ENCODE measurements around the gene FAM171A2. TPM values are rescaled to one million over a fixed set of nuclear protein-coding genes. Genes with fewer than 3 reads are reported as not detected.

FAM171A2 gene
- polyA plus RNA-seq, 3 donors: 24.5 to 34.8 (median 27.4) TPM

DNA sequence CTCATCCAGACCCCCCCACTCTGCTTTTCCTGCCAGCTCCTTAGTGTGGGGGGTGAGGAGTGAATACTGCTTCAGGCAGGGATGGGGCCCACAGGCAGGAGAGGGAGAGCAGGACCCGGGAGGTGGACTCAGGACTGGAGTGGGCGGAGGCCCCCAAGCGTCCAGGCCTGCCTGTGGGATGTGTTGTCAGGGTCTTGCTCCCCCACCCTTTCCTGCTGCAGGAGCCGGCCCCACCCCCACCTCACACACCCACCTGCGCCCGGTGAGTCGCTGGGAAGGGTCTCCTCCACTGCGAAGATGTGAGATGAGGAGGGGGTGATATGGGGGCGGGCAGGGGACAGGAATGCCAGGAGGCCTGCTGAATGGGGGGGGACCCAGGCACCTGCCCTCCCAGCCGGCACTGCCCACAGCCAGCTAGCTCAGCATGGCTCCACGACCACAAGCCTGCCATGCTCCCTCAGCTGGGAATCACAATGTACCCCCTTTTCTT is 1.1 kb downstream of the FAM171A2 start:
- no peak for DNase-seq (ENCODE audit: low read depth in 3 of 3, low spot score in 2 of 3)

GRCh38 chr17:44361292-44362260 is 2.1 kb downstream of the FAM171A2 start:
- DNase-seq (ENCODE audit: low read depth in 3 of 3, low spot score in 2 of 3): no peak

DNA sequence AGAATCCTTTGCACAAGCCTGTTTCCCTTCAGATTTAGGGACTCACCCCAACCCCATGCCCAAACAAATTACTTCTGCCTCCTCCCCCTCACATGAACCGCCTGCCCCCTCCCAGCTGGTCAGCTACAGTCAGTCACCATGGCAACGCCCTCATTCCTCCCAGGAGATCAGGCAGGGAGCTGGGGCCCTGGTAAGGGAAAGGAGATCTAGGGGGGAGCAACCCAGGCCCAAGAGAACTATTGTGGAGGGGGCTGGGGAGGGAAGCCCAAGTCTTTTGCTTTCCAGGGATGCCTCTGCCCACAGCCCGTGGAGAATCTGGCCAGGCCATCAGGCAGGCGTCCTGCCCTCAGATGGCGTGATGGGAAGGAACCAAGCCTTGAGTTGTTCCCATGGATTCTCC is 2.8 kb downstream of the FAM171A2 start:
- DNase-seq (ENCODE audit: low read depth in 3 of 3, low spot score in 2 of 3): no peak

DNA sequence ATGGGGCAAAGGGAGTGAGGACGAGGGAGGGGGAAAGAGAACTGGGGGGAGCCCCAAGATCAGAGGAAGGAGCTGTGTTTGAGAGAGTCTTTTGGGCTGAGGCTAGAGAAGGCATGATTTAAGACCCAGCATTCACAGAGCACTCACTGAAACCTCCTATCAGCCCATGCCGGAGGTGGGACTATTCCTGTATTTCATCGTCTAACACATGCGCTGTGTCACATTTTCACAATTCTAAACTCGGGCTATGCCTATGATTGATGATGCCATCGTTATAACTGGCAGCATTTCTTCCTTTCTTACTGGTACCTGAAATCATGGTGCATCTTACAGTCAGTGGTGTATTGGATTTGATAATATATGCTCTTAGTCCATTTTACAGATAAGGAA is 3.5 kb downstream of the FAM171A2 start:
- no peak for DNase-seq (ENCODE audit: low read depth in 3 of 3, low spot score in 2 of 3)

GRCh38 chr17:44359458-44360143 is 4.1 kb downstream of the FAM171A2 start:
- no peak for DNase-seq (ENCODE audit: low read depth in 3 of 3, low spot score in 2 of 3)

DNA sequence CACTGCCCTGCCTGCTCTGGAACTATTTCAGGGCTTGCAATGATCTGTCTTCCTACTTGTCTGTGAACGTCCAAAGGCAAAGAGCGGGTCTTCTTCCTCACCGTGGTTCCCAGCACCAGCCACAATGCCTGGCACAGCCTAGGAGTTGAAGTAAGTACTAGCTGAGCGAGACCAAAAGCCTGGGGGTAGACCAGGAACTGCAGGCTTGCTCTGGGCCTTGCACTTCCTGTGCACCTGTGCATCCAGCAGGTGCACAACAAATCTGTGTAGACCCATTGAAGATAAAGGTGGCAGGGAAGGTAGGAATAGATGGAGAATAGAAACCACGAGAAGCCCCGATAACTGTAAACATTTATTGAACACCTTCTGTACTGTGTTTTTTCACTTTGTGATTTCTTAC is 4.6 kb downstream of the FAM171A2 start:
- no peak for DNase-seq (ENCODE audit: low read depth in 3 of 3, low spot score in 2 of 3)

- DNase-seq (ENCODE audit: low read depth in 3 of 3, low spot score in 2 of 3): no peak
Measured at GRCh38 chr17:44358066-44358465, 5.6 kb downstream of the FAM171A2 start.

- DNase-seq (ENCODE audit: low read depth in 3 of 3, low spot score in 2 of 3): no peak
Measured at GRCh38 chr17:44356241-44356640, 7.4 kb downstream of the FAM171A2 start.

DNA sequence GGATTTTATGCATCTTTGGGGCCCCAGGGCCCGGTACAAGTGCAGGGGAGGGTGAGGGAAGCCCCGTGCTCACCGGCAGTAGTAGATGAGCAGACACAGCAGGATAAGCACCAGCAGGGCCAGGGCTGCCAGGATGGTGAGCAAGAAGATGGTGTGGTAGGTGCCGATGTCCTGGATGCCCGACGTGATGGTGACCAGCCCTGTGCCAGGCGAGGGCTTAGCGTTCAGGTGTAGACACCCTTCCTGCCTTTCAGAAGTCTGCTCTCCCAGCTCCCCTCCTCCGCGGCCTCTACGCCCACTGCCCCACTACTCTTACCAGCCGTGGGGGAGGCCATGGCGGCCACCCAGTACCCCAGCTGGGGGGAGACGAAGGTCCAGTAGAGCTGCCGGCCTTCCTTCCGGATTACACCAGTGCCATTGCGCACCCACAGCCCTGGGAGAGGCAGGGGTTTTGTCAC is 8.0 kb downstream of the FAM171A2 start:
- DNase-seq (ENCODE audit: low read depth in 3 of 3, low spot score in 2 of 3): no peak

GRCh38 chr17:44354582-44355561 is 8.8 kb downstream of the FAM171A2 start:
- DNase-seq (ENCODE audit: low read depth in 3 of 3, low spot score in 2 of 3): no peak

DNA sequence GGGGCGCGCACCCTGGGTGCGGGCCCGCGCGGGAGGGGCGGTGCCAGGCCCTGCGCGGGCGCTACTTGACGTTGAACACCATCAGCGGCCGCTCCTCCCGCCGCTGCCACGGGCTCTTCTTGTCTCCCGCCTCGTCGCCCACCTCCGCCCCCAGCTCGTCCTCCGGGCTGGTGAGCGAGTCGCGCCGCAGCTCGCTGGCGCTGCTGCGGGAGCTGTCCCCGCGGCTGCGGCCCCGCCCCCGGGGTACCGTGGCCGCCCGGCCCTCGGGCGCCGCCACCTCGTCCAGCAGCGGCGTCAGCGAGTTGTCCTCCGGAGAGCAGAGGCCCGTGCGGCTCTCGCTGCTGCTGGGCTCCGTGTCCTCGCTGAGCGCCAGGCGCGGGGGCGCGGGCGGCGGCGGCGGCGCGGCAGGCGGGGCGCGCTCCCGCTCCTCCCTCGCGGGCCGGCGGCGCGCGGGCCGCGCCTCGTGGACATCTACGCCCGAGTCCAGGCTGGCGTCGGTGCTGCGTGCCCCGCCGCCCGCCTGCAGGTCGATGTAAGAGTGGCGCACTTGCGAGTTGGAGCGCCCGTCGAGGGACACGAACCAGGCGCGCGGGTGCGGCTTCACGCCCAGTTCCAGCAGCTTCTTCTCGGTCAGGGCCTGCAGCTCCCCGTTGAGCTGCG is 9.9 kb downstream of the FAM171A2 start:
- no peak for DNase-seq (ENCODE audit: low read depth in 3 of 3, low spot score in 2 of 3)

GRCh38 chr17:44352828-44353671 is 10.6 kb downstream of the FAM171A2 start:
- DNase-seq (ENCODE audit: low read depth in 3 of 3, low spot score in 2 of 3): no peak

DNA sequence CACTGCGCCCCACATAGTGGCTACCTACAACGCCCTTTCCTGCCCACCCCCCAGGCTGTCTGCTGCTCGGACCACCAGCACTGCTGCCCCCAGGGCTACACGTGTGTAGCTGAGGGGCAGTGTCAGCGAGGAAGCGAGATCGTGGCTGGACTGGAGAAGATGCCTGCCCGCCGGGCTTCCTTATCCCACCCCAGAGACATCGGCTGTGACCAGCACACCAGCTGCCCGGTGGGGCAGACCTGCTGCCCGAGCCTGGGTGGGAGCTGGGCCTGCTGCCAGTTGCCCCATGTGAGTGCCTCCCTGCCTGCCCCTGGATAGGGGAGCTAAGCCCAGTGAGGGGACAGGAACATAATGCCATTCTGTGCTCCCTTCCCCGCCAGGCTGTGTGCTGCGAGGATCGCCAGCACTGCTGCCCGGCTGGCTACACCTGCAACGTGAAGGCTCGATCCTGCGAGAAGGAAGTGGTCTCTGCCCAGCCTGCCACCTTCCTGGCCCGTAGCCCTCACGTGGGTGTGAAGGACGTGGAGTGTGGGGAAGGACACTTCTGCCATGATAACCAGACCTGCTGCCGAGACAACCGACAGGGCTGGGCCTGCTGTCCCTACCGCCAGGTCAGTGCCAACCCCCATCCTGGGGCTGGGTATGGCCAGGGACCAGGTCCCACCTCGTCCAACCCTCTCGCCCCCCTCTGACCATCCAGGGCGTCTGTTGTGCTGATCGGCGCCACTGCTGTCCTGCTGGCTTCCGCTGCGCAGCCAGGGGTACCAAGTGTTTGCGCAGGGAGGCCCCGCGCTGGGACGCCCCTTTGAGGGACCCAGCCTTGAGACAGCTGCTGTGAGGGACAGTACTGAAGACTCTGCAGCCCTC is 11.5 kb downstream of the FAM171A2 start:
- no peak for DNase-seq (ENCODE audit: low read depth in 3 of 3, low spot score in 2 of 3)

GRCh38 chr17:44351464-44351863 is 12.2 kb downstream of the FAM171A2 start:
- DNase-seq (ENCODE audit: low read depth in 3 of 3, low spot score in 2 of 3): no peak

DNA sequence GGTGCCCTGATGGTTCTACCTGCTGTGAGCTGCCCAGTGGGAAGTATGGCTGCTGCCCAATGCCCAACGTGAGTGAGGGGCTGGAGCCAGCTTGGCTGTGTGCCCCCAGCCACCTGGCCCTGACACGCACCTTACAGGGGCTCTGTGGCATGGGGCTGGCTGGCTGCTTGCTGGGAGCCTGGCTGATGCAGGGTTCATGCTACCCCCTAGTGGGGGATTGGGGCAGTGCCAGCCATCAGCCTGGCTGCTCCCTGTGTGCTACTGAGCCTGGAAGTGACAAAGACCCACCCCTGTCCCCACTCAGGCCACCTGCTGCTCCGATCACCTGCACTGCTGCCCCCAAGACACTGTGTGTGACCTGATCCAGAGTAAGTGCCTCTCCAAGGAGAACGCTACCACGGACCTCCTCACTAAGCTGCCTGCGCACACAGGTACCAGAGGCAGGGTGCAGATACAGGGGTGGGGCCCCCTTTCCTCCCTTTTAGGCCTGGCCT is 12.9 kb downstream of the FAM171A2 start:
- DNase-seq (ENCODE audit: low read depth in 3 of 3, low spot score in 2 of 3): no peak

DNA sequence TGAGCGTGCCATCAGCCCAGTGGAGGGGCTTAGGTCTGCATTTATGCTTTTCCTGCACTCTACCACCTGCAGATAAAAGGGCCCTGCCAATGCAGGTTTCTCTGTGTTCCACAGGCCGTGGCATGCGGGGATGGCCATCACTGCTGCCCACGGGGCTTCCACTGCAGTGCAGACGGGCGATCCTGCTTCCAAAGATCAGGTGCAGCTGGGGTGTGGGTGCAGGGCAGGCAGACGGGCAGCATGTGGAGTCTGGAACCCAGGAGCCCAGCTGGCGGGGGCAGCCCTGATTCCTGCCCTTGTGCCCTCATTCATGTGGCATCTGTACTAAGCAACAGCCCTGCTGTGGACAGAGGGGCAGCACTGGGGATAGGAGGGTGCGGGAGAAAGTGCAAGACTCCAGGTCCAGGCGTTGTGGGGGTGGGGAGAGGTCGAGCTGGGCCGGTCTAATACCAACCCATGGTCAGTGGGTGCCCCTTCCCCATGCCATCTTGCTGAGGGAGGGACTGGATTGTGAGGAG is 14.0 kb downstream of the FAM171A2 start:
- DNase-seq (ENCODE audit: low read depth in 3 of 3, low spot score in 2 of 3): no peak

DNA sequence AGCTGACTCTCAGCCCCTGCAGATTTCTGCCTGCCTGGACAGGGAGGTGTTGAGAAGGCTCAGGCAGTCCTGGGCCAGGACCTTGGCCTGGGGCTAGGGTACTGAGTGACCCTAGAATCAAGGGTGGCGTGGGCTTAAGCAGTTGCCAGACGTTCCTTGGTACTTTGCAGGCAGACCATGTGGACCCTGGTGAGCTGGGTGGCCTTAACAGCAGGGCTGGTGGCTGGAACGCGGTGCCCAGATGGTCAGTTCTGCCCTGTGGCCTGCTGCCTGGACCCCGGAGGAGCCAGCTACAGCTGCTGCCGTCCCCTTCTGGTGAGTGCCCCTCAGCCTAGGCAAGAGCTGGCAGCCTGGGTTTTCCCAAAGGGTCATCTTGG is 14.7 kb downstream of the FAM171A2 start:
- DNase-seq (ENCODE audit: low read depth in 3 of 3, low spot score in 2 of 3): no peak
